HepG2 (cell line): Measurements from ENCODE around the gene CSNK1D. TPM values are rescaled to one million over a fixed set of nuclear protein-coding genes. Genes with fewer than 3 reads are reported as not detected.

Experiments
- ARHGAP35 ChIP-seq: sonication (generic); formaldehyde crosslinking; IDR thresholded peaks from 2 replicates; pipeline ENCODE4 v1.9.0; 2022; ENCODE audit warnings: mild to moderate bottlenecking, inconsistent platforms, moderate library complexity, missing genetic modification reagents, borderline replicate concordance
- CCAR2 ChIP-seq: fragments of 200-400 bp; formaldehyde crosslinking; optimal IDR thresholded peaks from 2 replicates; pipeline ENCODE3; 2018; ENCODE audit warnings: low read depth, mild to moderate bottlenecking, low read length, moderate library complexity
- ETS1 ChIP-seq: sonication (generic); formaldehyde crosslinking; IDR thresholded peaks from 2 replicates; pipeline ENCODE4 v1.4.0; 2020; ENCODE audit warnings: missing genetic modification reagents
- JUN ChIP-seq: sonication (generic); formaldehyde crosslinking; IDR thresholded peaks from 2 replicates; pipeline ENCODE4 v1.4.0; 2020; ENCODE audit warnings: mild to moderate bottlenecking, missing genetic modification reagents
- NFKBIZ ChIP-seq: IDR thresholded peaks from 2 replicates; pipeline ENCODE4 v1.6.1; 2018; ENCODE audit warnings: missing genetic modification reagents, missing compliant biosample characterization
- PLRG1 ChIP-seq: fragments of 450-650 bp; conservative IDR thresholded peaks from 2 replicates; pipeline ENCODE4 v1.6.1; 2016
- RNF219 ChIP-seq: sonication (generic); formaldehyde crosslinking; IDR thresholded peaks from 2 replicates; pipeline ENCODE4 v1.5.0; 2020; ENCODE audit warnings: mild to moderate bottlenecking, missing genetic modification reagents
- THAP11 ChIP-seq: IDR thresholded peaks from 2 replicates; pipeline ENCODE4 v1.6.1; 2016; ENCODE audit warnings: missing biosample characterization, missing genetic modification reagents
- YY1 ChIP-seq: IDR thresholded peaks from 2 replicates; pipeline ENCODE4 v1.6.1; 2011; ENCODE audit warnings: low read length, low read depth, moderate library complexity, mild to moderate bottlenecking; ENCODE audit not compliant: insufficient read depth, insufficient replicate concordance
- ZBTB38 ChIP-seq: sonication (generic); formaldehyde crosslinking; IDR thresholded peaks from 2 replicates; pipeline ENCODE4 v1.5.1; 2020; ENCODE audit warnings: mild to moderate bottlenecking, missing genetic modification reagents
- ZFP41 ChIP-seq: sonication (generic); formaldehyde crosslinking; IDR thresholded peaks from 2 replicates; pipeline ENCODE4 v1.4.0; 2020; ENCODE audit warnings: mild to moderate bottlenecking, missing genetic modification reagents, borderline replicate concordance
- ZNF10 ChIP-seq: sonication (generic); formaldehyde crosslinking; IDR thresholded peaks from 2 replicates; pipeline ENCODE4 v1.4.0; 2020; ENCODE audit warnings: mild to moderate bottlenecking, low read depth, missing genetic modification reagents, borderline replicate concordance
- ZNF124 ChIP-seq: sonication (generic); formaldehyde crosslinking; IDR thresholded peaks from 2 replicates; pipeline ENCODE4 v1.4.0; 2020; ENCODE audit warnings: missing genetic modification reagents
- ZNF260 ChIP-seq: sonication (generic); formaldehyde crosslinking; IDR thresholded peaks from 2 replicates; pipeline ENCODE4 v1.4.0; 2020; ENCODE audit warnings: missing genetic modification reagents, low read depth, mild to moderate bottlenecking, borderline replicate concordance
- ZNF276 ChIP-seq: sonication (generic); formaldehyde crosslinking; IDR thresholded peaks from 2 replicates; pipeline ENCODE4 v1.4.0; 2020; ENCODE audit warnings: mild to moderate bottlenecking, low read depth, missing genetic modification reagents
- ZNF280D ChIP-seq: sonication (generic); formaldehyde crosslinking; IDR thresholded peaks from 2 replicates; pipeline ENCODE4 v1.5.1; 2020; ENCODE audit warnings: mild to moderate bottlenecking, missing genetic modification reagents
- ZNF281 ChIP-seq: sonication (generic); formaldehyde crosslinking; IDR thresholded peaks from 2 replicates; pipeline ENCODE4 v1.4.0; 2020; ENCODE audit warnings: missing genetic modification reagents, borderline replicate concordance
- polyA plus RNA-seq, 8 experiments: library from polyadenylated mRNA; depleted of rRNA in 3 of 8; stranded (reverse) in 7 of 8; unstranded in 1 of 8; fragments of >200 nt; fragmentation: Illumina TruSeq in 4 of 8; extraction: Trizol in 4 of 8; gene quantifications; 2 replicates each; pipeline versions ENCODE4 v1.2.1 to v1.2.3, GENCODE V29; 2011 to 2016; ENCODE audit warnings: low read depth in 4 of 8, missing spikeins in 1 of 8, mixed read lengths in 1 of 8; ENCODE audit not compliant: insufficient read depth in 1 of 8
- total RNA-seq, 5 experiments: library from RNA; depleted of rRNA; stranded (reverse); fragments of >200 nt; fragmentation: Illumina TruSeq; extraction: Trizol; gene quantifications; 2 replicates each; pipeline ENCODE4 v1.2.3, GENCODE V29; 2016; ENCODE audit warnings: low read depth in 1 of 5

Gene CSNK1D
- total and polyA plus RNA-seq, 2 of the 13 experiments (the other 11 are each of a cell fraction or from before 2014, with no cell fraction given) = 31.5 to 128 TPM

- TF ChIP-seq RNF219 (CRISPR knock-in tag) = no peak
- no peak for TF ChIP-seq THAP11 (CRISPR knock-in tag)
- TF ChIP-seq ZNF124 (CRISPR knock-in tag) = no peak
- no peak for TF ChIP-seq PLRG1
- TF ChIP-seq NFKBIZ (CRISPR knock-in tag) = no peak
- TF ChIP-seq ARHGAP35 (CRISPR knock-in tag) = no peak
- no peak for TF ChIP-seq CCAR2
- no peak for TF ChIP-seq YY1
- TF ChIP-seq ZNF280D (CRISPR knock-in tag) = 0 out of 2 replicates have a peak, but pooled peaks have one; percentile 68
- no peak for TF ChIP-seq ETS1 (CRISPR knock-in tag)
- no peak; the same call in 1 of the 2 replicates for TF ChIP-seq JUN (CRISPR knock-in tag)
- TF ChIP-seq ZBTB38 (CRISPR knock-in tag) = peak; percentile 64
- TF ChIP-seq ZNF10 = no peak
- 0 out of 2 replicates have a peak, but pooled peaks have one; percentile 96 for TF ChIP-seq ZNF260 (CRISPR knock-in tag)
- TF ChIP-seq ZNF281 (CRISPR knock-in tag) = no peak; the same call in 1 of the 2 replicates
- TF ChIP-seq ZFP41 (CRISPR knock-in tag) = no peak
- peak; percentile 86; the same call in 1 of the 2 replicates for TF ChIP-seq ZNF276 (CRISPR knock-in tag)
Measured at GRCh38 chr17:82242977-82243647, 30.4 kb downstream of the CSNK1D start (continued).
